K562 (cell line): ENCODE data around the gene B4GALT5. TPM values are rescaled to one million over a fixed set of nuclear protein-coding genes. Genes with fewer than 3 reads are reported as not detected.

Experiments
- ATAC-seq: fragments of 200-7000 bp; cut with Tn5 transposase; 3 replicates; pipeline ENCODE4 v1.9.1; 2020; ENCODE audit warnings: moderate library complexity
- BruUV-seq: library from RNA; stranded (reverse); fragments of 400-500 nt; replicated peaks from 2 replicates; lab custom pipeline; 2021; lab: Mats Ljungman, UMichigan
- CTCF ChIA-PET: fragments of 300-600 bp; formaldehyde crosslinking; extraction: SDS; loops from one replicate; lab custom pipeline; 2021; ENCODE audit warnings: low intra/inter-chr PET ratio; lab: Yijun Ruan, JAX
- POLR2A ChIA-PET: fragments of 300-600, 350-650 bp; sonication (Branson Sonifier 250); formaldehyde crosslinking; extraction: SDS; loops from one replicate; lab custom pipeline; 2021; ENCODE audit warnings: antibody characterized with exemption, inconsistent platforms; lab: Yijun Ruan, JAX
- DNase-seq, 4 experiments: peaks; one replicate each; pipeline versions ENCODE4 v3.0.0 to v3.0.0-alpha.2; 2011 to 2018; ENCODE audit warnings: low spot score in 3 of 4, mixed read lengths in 3 of 4; ENCODE audit errors: extremely low read depth in 1 of 4
- FAIRE-seq: peaks from 2 replicates; lab custom pipeline; 2011; peaks lifted over from hg19 to GRCh38; lab: Jason Lieb, UNC
- H2AFZ ChIP-seq: 2 replicates; pipeline ENCODE4 v1.6.0; 2011; ENCODE audit warnings: low read depth, low read length, control low read depth, inconsistent platforms
- H3K27ac ChIP-seq: fragments of 200-600 bp; 3 replicates; pipeline ENCODE4 v1.8.0; 2011; ENCODE audit warnings: low read depth, mild to moderate bottlenecking, control low read depth, inconsistent platforms, low read length, moderate library complexity, mixed read lengths; ENCODE audit errors: extremely low read depth
- H3K27me3 ChIP-seq, 2 experiments: fragments of 300-600 bp in 1 of 2; 2 replicates in 1 of 2; 3 replicates in 1 of 2; pipeline versions ENCODE4 v1.6.0 to v1.8.0; 2011; ENCODE audit warnings: inconsistent platforms in 2 of 2, low read length in 2 of 2, mild to moderate bottlenecking in 1 of 2, mixed read lengths in 1 of 2, moderate library complexity in 1 of 2; ENCODE audit not compliant: control insufficient read depth in 2 of 2, insufficient read depth in 2 of 2
- H3K36me3 ChIP-seq: fragments of 300-600 bp; 3 replicates; pipeline ENCODE4 v1.8.0; 2011; ENCODE audit warnings: mild to moderate bottlenecking, low read length, inconsistent platforms; ENCODE audit not compliant: control insufficient read depth, insufficient read depth
- H3K4me1 ChIP-seq, 2 experiments: fragments of 200-600 bp in 1 of 2; replicated peaks in 1 of 2; 2 replicates in 1 of 2; 3 replicates in 1 of 2; pipeline versions ENCODE4 v1.5.1 to v1.8.0; 2011; ENCODE audit warnings: inconsistent platforms in 2 of 2, low read length in 2 of 2, mild to moderate bottlenecking in 1 of 2, mixed read lengths in 1 of 2, moderate library complexity in 1 of 2; ENCODE audit not compliant: control insufficient read depth in 2 of 2, insufficient read depth in 2 of 2
- H3K4me2 ChIP-seq: 2 replicates; pipeline ENCODE4 v1.6.1; 2011; ENCODE audit warnings: low read length, control low read depth, inconsistent platforms, mixed read lengths; ENCODE audit not compliant: insufficient read depth
- H3K4me3 ChIP-seq: fragments of 200-600 bp; sonication (generic), shearing (Covaris generic); 2 replicates; pipeline ENCODE4 v1.5.1; 2016; ENCODE audit warnings: control low read depth, inconsistent platforms
- H3K79me2 ChIP-seq: fragments of 200-600 bp; 3 replicates; pipeline ENCODE4 v1.8.0; 2011; ENCODE audit warnings: low read length, inconsistent platforms; ENCODE audit not compliant: control insufficient read depth, insufficient read depth
- H3K9ac ChIP-seq, 2 experiments: 2 replicates each; pipeline versions ENCODE4 v1.6.0 to v1.6.1; 2011; ENCODE audit warnings: low read depth in 2 of 2, low read length in 2 of 2, control low read depth in 1 of 2, inconsistent platforms in 1 of 2, mild to moderate bottlenecking in 1 of 2, mixed read lengths in 1 of 2; ENCODE audit not compliant: insufficient read depth in 1 of 2
- H3K9me1 ChIP-seq: one replicate; pipeline ENCODE4 v1.6.0; 2011; ENCODE audit warnings: inconsistent platforms, mild to moderate bottlenecking, low read length, moderate library complexity; ENCODE audit not compliant: control insufficient read depth, insufficient read depth
- H3K9me3 ChIP-seq: replicated peaks from 2 replicates; pipeline ENCODE4 v1.5.1; 2011; ENCODE audit warnings: low read depth, low read length, inconsistent platforms; ENCODE audit not compliant: control insufficient read depth, insufficient read depth
- H4K20me1 ChIP-seq: replicated peaks from 2 replicates; pipeline ENCODE4 v1.6.1; 2011; ENCODE audit warnings: low read length, inconsistent platforms, mixed read lengths; ENCODE audit not compliant: control insufficient read depth, insufficient read depth
- FOXA1 ChIP-seq: fragments of 450-650 bp; IDR thresholded peaks from 2 replicates; pipeline ENCODE4 v1.6.1; 2016; ENCODE audit warnings: mild to moderate bottlenecking, borderline replicate concordance
- FOXA3 ChIP-seq, 2 experiments: fragments of 450-650 bp in 1 of 2; sonication (generic) in 1 of 2; formaldehyde crosslinking; IDR thresholded peaks in 1 of 2; conservative IDR thresholded peaks in 1 of 2; 2 replicates each; pipeline versions ENCODE4 v1.4.0 to v1.8.0; 2020 to 2022; ENCODE audit warnings: mild to moderate bottlenecking in 2 of 2, missing genetic modification reagents in 1 of 2
- FOXK2 ChIP-seq, 2 experiments: fragments of 450-650 bp; IDR thresholded peaks in 1 of 2; conservative IDR thresholded peaks in 1 of 2; 2 replicates each; pipeline ENCODE4 v1.6.1; 2016; ENCODE audit warnings: low read depth in 2 of 2, mild to moderate bottlenecking in 1 of 2
- MED1 ChIP-seq: sonication (generic); formaldehyde crosslinking; IDR thresholded peaks from 2 replicates; pipeline ENCODE4 v1.8.1; 2023; ENCODE audit warnings: missing genetic modification reagents, borderline replicate concordance
- SMAD2 ChIP-seq: fragments of 150-350 bp; IDR thresholded peaks from 2 replicates; pipeline ENCODE4 v1.6.1; 2014; ENCODE audit warnings: low read depth, mild to moderate bottlenecking, low read length
- ZC3H8 ChIP-seq: fragments of 450-650 bp; IDR thresholded peaks from 2 replicates; pipeline ENCODE4 v1.6.1; 2017
- ZNF707 ChIP-seq: fragments of 250-450 bp; sonication (Bioruptor Pico); conservative IDR thresholded peaks from 2 replicates; pipeline ENCODE4 v1.8.0; 2022; ENCODE audit warnings: inconsistent platforms, mild to moderate bottlenecking, moderate library complexity
- WGBS: fragments of 100-300 bp; shearing (Covaris generic); methylation state at CpG from one replicate; pipeline ENCODE4 v1.1.6; 2016; ENCODE audit warnings: low coverage, mixed read lengths; ENCODE audit not compliant: insufficient coverage; ENCODE audit errors: missing lambda C conversion rate; 5-methylcytosine and 5-hydroxymethylcytosine counted together
- in situ Hi-C: fragments of 300-500 bp; cut with MboI; formaldehyde crosslinking; loops from 4 replicates; pipeline ENCODE4 v1.15.0; 2018; ENCODE audit warnings: inconsistent platforms, mixed read lengths
- intact Hi-C: fragments of 100-400 bp; cut with micrococcal nuclease; formaldehyde crosslinking; loops from 2 replicates; pipeline ENCODE4 v1.14.2; 2022
- polyA plus RNA-seq, 8 experiments: library from polyadenylated mRNA; depleted of rRNA in 4 of 8; stranded (reverse) in 5 of 8; unstranded in 3 of 8; fragments of >200 nt; fragmentation: Nextera tagmentation in 2 of 8; fragmentation: Illumina TruSeq in 1 of 8; extraction: Ambion mirVana in 2 of 8; extraction: Trizol in 1 of 8; gene quantifications; 2 replicates each; pipeline versions ENCODE4 v1.2.1 to v1.2.3, GENCODE V29; 2011 to 2014; ENCODE audit warnings: inconsistent platforms in 1 of 8, missing spikeins in 1 of 8
- total RNA-seq, 7 experiments: library from RNA; depleted of rRNA in 6 of 7; stranded (reverse); fragments of >200 nt in 6 of 7; fragmentation: Illumina TruSeq in 2 of 7; extraction: Trizol in 2 of 7; gene quantifications; 2 replicates each; pipeline versions ENCODE4 v1.2.1 to v1.2.3, GENCODE V29; 2011 to 2021; ENCODE audit warnings: low replicate concordance in 1 of 7
- TF ChIP-seq, protein P1 (sequence below): fragments of 450-650 bp; IDR thresholded peaks from 2 replicates; pipeline ENCODE4 v1.6.1; 2018; ENCODE audit warnings: mild to moderate bottlenecking, low read depth; ENCODE audit not compliant: partially characterized antibody
- TF ChIP-seq, protein P2 (sequence below), 2 experiments: fragments of 450-650 bp in 1 of 2; sonication (generic) in 1 of 2; formaldehyde crosslinking in 1 of 2; IDR thresholded peaks; 2 replicates each; pipeline versions ENCODE4 v1.7.1 to v1.9.0; 2016 to 2022; ENCODE audit warnings: inconsistent platforms in 1 of 2, mild to moderate bottlenecking in 1 of 2, missing genetic modification reagents in 1 of 2

The B4GALT5 gene
- total and polyA plus RNA-seq, 9 of the 15 experiments (the other 6 are each of a cell fraction or from before 2014, with no cell fraction given), result 8.5 to 32.6 (median 23.4) TPM

DNA sequence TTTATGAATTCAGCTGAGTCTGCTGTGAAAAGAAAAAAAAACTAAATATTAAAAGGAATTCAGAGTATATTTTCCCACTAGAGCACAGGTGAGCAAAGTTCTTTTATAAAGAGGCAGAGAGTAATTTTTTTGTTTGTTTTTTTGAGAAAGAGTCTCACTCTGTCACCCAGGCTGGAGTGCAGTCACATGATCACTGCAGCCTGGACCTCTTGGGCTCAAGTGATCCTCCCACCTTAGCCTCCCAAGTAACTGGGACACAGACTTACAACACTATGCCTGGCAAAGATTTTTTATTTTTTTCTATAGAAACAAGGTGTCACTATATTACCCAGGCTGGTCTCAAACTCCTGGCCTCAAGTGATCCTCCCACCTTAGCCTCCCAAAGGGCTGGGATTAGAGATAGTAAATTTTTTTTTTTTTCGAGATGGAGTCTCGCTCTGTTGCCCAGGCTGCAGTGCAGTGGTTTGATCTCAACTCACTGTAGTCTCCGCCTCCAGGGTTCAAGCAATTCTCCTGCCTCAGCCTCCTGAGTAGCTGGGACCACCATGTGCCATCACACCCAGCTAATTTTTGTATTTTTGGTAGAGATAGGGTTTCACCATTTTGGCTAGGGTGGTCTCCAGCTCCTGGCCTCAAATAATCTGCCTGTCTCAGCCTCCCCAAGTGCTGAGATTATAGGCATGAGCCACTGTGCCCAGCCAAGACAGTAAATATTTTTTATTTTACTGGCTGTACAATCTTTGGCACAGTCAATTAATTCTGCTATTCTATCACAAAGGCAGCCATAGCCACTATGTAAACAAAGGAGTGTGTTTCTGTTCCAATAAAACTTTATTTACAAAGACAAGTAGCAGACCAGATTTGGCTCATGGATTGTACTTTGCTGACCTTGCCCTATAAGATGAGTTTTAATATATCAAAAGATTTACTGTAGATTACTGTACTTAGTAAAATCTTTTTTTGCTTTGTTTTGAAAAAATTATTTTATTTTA, 14.5 kb upstream of the B4GALT5 start:
- BruUV-seq, result no TSS peak
- ATAC-seq, result 0 out of 3 replicates have a peak, but pooled peaks have one; percentile 30
- TF ChIP-seq, protein P1, sequence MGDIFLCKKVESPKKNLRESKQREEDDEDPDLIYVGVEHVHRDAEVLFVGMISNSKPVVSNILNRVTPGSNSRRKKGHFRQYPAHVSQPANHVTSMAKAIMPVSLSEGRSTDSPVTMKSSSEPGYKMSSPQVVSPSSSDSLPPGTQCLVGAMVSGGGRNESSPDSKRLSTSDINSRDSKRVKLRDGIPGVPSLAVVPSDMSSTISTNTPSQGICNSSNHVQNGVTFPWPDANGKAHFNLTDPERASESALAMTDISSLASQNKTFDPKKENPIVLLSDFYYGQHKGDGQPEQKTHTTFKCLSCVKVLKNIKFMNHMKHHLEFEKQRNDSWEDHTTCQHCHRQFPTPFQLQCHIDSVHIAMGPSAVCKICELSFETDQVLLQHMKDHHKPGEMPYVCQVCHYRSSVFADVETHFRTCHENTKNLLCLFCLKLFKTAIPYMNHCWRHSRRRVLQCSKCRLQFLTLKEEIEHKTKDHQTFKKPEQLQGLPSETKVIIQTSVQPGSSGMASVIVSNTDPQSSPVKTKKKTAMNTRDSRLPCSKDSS, result no peak
- TF ChIP-seq FOXA3 (CRISPR knock-in tag; conservative IDR thresholded peaks at IDR 0.05 in 1 of 2, IDR thresholded peaks at IDR 0.05 in 1 of 2) (peak; percentile 92), ZNF707 (CRISPR knock-in tag) (no peak), FOXK2 (conservative IDR thresholded peaks at IDR 0.05 in 1 of 2, IDR thresholded peaks at IDR 0.05 in 1 of 2; ENCODE audit: low read depth in 2 of 2) (peak; percentile 66 to 82), FOXA1 (0 out of 2 replicates have a peak, but pooled peaks have one; percentile 31), MED1 (CRISPR knock-in tag) (no peak), SMAD2 (no peak), ZC3H8 (no peak)
- TF ChIP-seq, protein P2, sequence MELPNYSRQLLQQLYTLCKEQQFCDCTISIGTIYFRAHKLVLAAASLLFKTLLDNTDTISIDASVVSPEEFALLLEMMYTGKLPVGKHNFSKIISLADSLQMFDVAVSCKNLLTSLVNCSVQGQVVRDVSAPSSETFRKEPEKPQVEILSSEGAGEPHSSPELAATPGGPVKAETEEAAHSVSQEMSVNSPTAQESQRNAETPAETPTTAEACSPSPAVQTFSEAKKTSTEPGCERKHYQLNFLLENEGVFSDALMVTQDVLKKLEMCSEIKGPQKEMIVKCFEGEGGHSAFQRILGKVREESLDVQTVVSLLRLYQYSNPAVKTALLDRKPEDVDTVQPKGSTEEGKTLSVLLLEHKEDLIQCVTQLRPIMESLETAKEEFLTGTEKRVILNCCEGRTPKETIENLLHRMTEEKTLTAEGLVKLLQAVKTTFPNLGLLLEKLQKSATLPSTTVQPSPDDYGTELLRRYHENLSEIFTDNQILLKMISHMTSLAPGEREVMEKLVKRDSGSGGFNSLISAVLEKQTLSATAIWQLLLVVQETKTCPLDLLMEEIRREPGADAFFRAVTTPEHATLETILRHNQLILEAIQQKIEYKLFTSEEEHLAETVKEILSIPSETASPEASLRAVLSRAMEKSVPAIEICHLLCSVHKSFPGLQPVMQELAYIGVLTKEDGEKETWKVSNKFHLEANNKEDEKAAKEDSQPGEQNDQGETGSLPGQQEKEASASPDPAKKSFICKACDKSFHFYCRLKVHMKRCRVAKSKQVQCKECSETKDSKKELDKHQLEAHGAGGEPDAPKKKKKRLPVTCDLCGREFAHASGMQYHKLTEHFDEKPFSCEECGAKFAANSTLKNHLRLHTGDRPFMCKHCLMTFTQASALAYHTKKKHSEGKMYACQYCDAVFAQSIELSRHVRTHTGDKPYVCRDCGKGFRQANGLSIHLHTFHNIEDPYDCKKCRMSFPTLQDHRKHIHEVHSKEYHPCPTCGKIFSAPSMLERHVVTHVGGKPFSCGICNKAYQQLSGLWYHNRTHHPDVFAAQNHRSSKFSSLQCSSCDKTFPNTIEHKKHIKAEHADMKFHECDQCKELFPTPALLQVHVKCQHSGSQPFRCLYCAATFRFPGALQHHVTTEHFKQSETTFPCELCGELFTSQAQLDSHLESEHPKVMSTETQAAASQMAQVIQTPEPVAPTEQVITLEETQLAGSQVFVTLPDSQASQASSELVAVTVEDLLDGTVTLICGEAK (IDR thresholded peaks at IDR 0.05), result peak; percentile 98
- TF ChIP-seq, protein P2 (CRISPR knock-in tag; IDR thresholded peaks at IDR 0.05), result peak; percentile 96

More for the DNA sequence above, 14.5 kb upstream of the B4GALT5 start:
- intact Hi-C loops (no loop called here), in situ Hi-C loops (no loop called here)
- H3K9me3 ChIP-seq, result no peaks in the 10 kb centered on the region
- H3K79me2 ChIP-seq, result no peaks in the 10 kb centered on the region
- no peak for DNase-seq
- H3K4me2 ChIP-seq, result no peak overlapping the region
- 75% methylated on average over 3 of the region's 3 CpGs for WGBS
- H3K4me1 ChIP-seq, result peaks cover 0 to 7% of the 10 kb centered on the region in 2 experiments; a peak in 3 of 5 replicates
- FAIRE-seq, result no peak
- no peaks in the 10 kb centered on the region for H3K27me3 ChIP-seq
- H3K9ac ChIP-seq, result no peak overlapping the region
- no peak overlapping the region for H3K4me3 ChIP-seq
- CTCF ChIA-PET, result no interaction called here
- no peaks in the 10 kb centered on the region for H3K9me1 ChIP-seq
- H3K27ac ChIP-seq, result no peak overlapping the region
- H4K20me1 ChIP-seq, result no peaks in the 10 kb centered on the region
- no peaks in the 10 kb centered on the region for H3K36me3 ChIP-seq
- POLR2A ChIA-PET, result interaction anchor here (0.6 kb wide), 1 partner anchor 20 kb away, joined by 4 read pairs; no protein-coding TSS in a partner anchor
- H2AFZ ChIP-seq, result peak overlapping the region; percentile 65
